ENCODE measurements around the gene MYEOV.

Gene MYEOV

GRCh38 chr11:69339041-69339733 is 45.2 kb downstream of the MYEOV start:
- Histone ChIP-seq H4K20me1 (ENCODE audit: insufficient read depth, low read length) (no peaks in the 10 kb centered on the region), H3K27me3 (replicated peaks; ENCODE audit: insufficient read depth, low read length) (no peaks in the 10 kb centered on the region), H3K27ac (ENCODE audit: low read length) (no peak overlapping the region), H3K9me2 (replicated peaks; ENCODE audit: insufficient read depth, low read length) (no peaks in the 10 kb centered on the region), H3K4me2 (ENCODE audit: low read depth, low read length) (no peak overlapping the region), H3K4me1 (ENCODE audit: low read length) (peaks cover 22% of the 10 kb centered on the region), H3K9ac (ENCODE audit: low read length) (no peak overlapping the region), H2AFZ (ENCODE audit: low read length) (no peak overlapping the region), H3K79me2 (ENCODE audit: low read length) (peaks cover 68% of the 10 kb centered on the region), H3F3A (ENCODE audit: insufficient read depth, low read length) (peaks cover 11% of the 10 kb centered on the region), H3K36me3 (replicated peaks; ENCODE audit: insufficient read depth, low read length) (no peaks in the 10 kb centered on the region), H3K4me3 (ENCODE audit: low read length) (no peak overlapping the region), H3K9me3 (replicated peaks; ENCODE audit: insufficient read depth, low read length) (no peaks in the 10 kb centered on the region)
- TF ChIP-seq EZH2 (optimal IDR thresholded peaks at IDR 0.05; ENCODE audit: low read depth, low read length) (no peak), EZH2phosphoT487 (IDR thresholded peaks at IDR 0.05; ENCODE audit: low read length) (no peak), CTCF (IDR thresholded peaks at IDR 0.05; ENCODE audit: low read length) (no peak)
- no peak for DNase-seq

GRCh38 chr11:69339983-69340565 is 46.1 kb downstream of the MYEOV start:
- Histone ChIP-seq H3K27ac (ENCODE audit: low read length) (no peak overlapping the region), H3K9me2 (replicated peaks; ENCODE audit: insufficient read depth, low read length) (no peaks in the 10 kb centered on the region), H3K79me2 (ENCODE audit: low read length) (peaks cover 59% of the 10 kb centered on the region), H3F3A (ENCODE audit: insufficient read depth, low read length) (peaks cover 11% of the 10 kb centered on the region), H3K36me3 (replicated peaks; ENCODE audit: insufficient read depth, low read length) (no peaks in the 10 kb centered on the region), H3K27me3 (replicated peaks; ENCODE audit: insufficient read depth, low read length) (no peaks in the 10 kb centered on the region), H4K20me1 (ENCODE audit: insufficient read depth, low read length) (no peaks in the 10 kb centered on the region), H3K9me3 (replicated peaks; ENCODE audit: insufficient read depth, low read length) (no peaks in the 10 kb centered on the region), H3K4me2 (ENCODE audit: low read depth, low read length) (no peak overlapping the region), H2AFZ (ENCODE audit: low read length) (no peak overlapping the region), H3K4me1 (ENCODE audit: low read length) (peaks cover 22% of the 10 kb centered on the region), H3K4me3 (ENCODE audit: low read length) (no peak overlapping the region), H3K9ac (ENCODE audit: low read length) (no peak overlapping the region)
- TF ChIP-seq EZH2phosphoT487 (IDR thresholded peaks at IDR 0.05; ENCODE audit: low read length), result no peak
- no peak for TF ChIP-seq EZH2 (optimal IDR thresholded peaks at IDR 0.05; ENCODE audit: low read depth, low read length)
- TF ChIP-seq CTCF (IDR thresholded peaks at IDR 0.05; ENCODE audit: low read length), result no peak
- no peak for DNase-seq

- Histone ChIP-seq H3K4me3 (ENCODE audit: low read length) (no peak overlapping the region), H3K4me2 (ENCODE audit: low read depth, low read length) (no peak overlapping the region), H4K20me1 (ENCODE audit: insufficient read depth, low read length) (no peaks in the 10 kb centered on the region), H3K27ac (ENCODE audit: low read length) (no peak overlapping the region), H3K36me3 (replicated peaks; ENCODE audit: insufficient read depth, low read length) (no peaks in the 10 kb centered on the region), H3K9ac (ENCODE audit: low read length) (no peak overlapping the region), H3K4me1 (ENCODE audit: low read length) (peaks cover 3% of the 10 kb centered on the region), H3K79me2 (ENCODE audit: low read length) (peaks cover 46% of the 10 kb centered on the region), H2AFZ (ENCODE audit: low read length) (no peak overlapping the region), H3K9me3 (replicated peaks; ENCODE audit: insufficient read depth, low read length) (no peaks in the 10 kb centered on the region), H3K27me3 (replicated peaks; ENCODE audit: insufficient read depth, low read length) (no peaks in the 10 kb centered on the region), H3F3A (ENCODE audit: insufficient read depth, low read length) (peaks cover under 1% of the 10 kb centered on the region; the same call in 1 of the 2 replicates), H3K9me2 (replicated peaks; ENCODE audit: insufficient read depth, low read length) (no peaks in the 10 kb centered on the region)
- TF ChIP-seq EZH2 (optimal IDR thresholded peaks at IDR 0.05; ENCODE audit: low read depth, low read length), result no peak
- no peak for TF ChIP-seq CTCF (IDR thresholded peaks at IDR 0.05; ENCODE audit: low read length)
- TF ChIP-seq EZH2phosphoT487 (IDR thresholded peaks at IDR 0.05; ENCODE audit: low read length), result no peak
- no peak for DNase-seq
These were observed 48.8 kb downstream of the MYEOV start for GRCh38 chr11:69342588-69343330.
